GM12891 (cell line): ENCODE results near the gene SLC7A11.

Experiments used
- PAX5 ChIP-seq: IDR thresholded peaks from 2 replicates; pipeline ENCODE4 v1.6.1; 2011; ENCODE audit warnings: low read length, moderate library complexity, mild to moderate bottlenecking; ENCODE audit not compliant: insufficient read depth, severe bottlenecking
- POLR2A ChIP-seq: IDR thresholded peaks from 2 replicates; pipeline ENCODE4 v1.6.1; 2011; ENCODE audit warnings: low read depth, low read length, control low read depth
- POLR2AphosphoS5 ChIP-seq: IDR thresholded peaks from 2 replicates; pipeline ENCODE4 v1.6.1; 2011; ENCODE audit warnings: low read depth, low read length, control low read depth
- TAF1 ChIP-seq: IDR thresholded peaks from 2 replicates; pipeline ENCODE4 v1.6.1; 2011; ENCODE audit warnings: low read depth, low read length, control low read depth

- TF ChIP-seq TAF1 (peak; percentile 69; the same call in 1 of the 2 replicates), POLR2A (peak; percentile 85), POLR2AphosphoS5 (peak; percentile 85), PAX5 (no peak)
These were observed at the start of gene SLC7A11 for GRCh38 chr4:138242076-138242833.
